H4 (cell line): ENCODE results near the gene CAPZA2. TPM values are rescaled to one million over a fixed set of nuclear protein-coding genes. Genes with fewer than 3 reads are reported as not detected.
"Not testable (repeated sequence)": the region's sequence is repeated elsewhere in the genome, so short reads cannot be mapped to it uniquely, and the experiment has no call there.

ENCODE experiments used
- DNase-seq: peaks from one replicate; pipeline ENCODE4 v3.0.0-alpha.2; 2015; ENCODE audit warnings: low spot score
- total RNA-seq: library from RNA; depleted of rRNA; stranded (reverse); fragments of >200 nt; shearing (Covaris generic); gene quantifications from 2 replicates; pipeline ENCODE4 v1.2.3, GENCODE V29; 2014; rRNA removed

CAPZA2 gene
- total RNA-seq: 120 and 139 TPM in 2 replicates

GRCh38 chr7:116862234-116862950 lies at the start of gene CAPZA2:
Gene CAPZA2 (plus strand): TSS chr7:116862587. CDS start chr7:116862612, 25 bp downstream.
- DNase-seq: peak; percentile 87

- DNase-seq: no peak
Measured at GRCh38 chr7:116812860-116813259, 49.5 kb upstream of the CAPZA2 start.

DNA sequence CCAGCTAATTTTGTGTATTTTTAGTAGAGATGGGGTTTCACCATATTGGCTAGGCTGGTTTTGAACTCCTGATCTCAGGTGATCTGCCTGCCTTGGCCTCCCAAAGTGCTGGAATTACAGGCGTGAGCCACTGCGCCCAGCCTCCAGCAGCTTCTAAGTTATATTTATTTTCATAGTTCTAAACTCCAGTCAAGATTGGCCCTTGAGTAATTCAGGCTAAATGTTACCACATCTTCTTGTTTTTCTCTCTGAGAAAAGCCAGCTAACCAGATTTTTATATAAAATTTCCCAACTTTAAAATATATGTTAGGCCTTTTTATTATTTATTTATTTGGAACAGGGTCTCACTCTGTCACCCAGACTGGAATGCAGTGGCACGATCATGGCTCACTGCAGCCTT lies 49.0 kb upstream of the CAPZA2 start:
- not testable (repeated sequence) for DNase-seq

- DNase-seq: no peak
Measured at GRCh38 chr7:116815041-116815440, 47.3 kb upstream of the CAPZA2 start.

GRCh38 chr7:116820149-116820548 lies 42.2 kb upstream of the CAPZA2 start:
- DNase-seq: no peak

- not testable (repeated sequence) for DNase-seq
Measured at GRCh38 chr7:116821647-116822046, 40.7 kb upstream of the CAPZA2 start.

- DNase-seq: no peak
Measured at GRCh38 chr7:116824449-116824848, 37.9 kb upstream of the CAPZA2 start.

DNA sequence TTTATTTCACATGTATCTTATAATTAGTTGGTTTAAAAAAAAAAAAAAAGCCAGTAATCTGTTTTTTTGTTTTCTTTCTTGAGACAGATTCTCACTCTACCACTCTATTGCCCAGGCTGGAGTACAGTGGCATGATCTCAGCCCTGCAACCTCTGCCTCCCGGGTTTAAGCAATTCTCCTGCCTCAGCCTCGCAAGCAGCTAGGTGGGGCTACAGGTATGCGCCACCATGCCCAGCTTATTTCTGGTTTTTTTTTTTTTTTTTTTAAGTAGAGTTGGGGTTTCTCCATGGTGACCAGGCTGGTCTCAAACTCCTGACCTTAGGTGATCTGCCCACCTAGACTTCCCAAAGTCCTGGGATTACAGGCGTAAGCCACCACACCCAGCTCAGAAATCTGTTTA lies 34.1 kb upstream of the CAPZA2 start:
- DNase-seq: no peak

GRCh38 chr7:116829041-116829440 lies 33.3 kb upstream of the CAPZA2 start:
- DNase-seq: no peak

GRCh38 chr7:116829493-116829892 lies 32.9 kb upstream of the CAPZA2 start:
- DNase-seq: no peak

DNA sequence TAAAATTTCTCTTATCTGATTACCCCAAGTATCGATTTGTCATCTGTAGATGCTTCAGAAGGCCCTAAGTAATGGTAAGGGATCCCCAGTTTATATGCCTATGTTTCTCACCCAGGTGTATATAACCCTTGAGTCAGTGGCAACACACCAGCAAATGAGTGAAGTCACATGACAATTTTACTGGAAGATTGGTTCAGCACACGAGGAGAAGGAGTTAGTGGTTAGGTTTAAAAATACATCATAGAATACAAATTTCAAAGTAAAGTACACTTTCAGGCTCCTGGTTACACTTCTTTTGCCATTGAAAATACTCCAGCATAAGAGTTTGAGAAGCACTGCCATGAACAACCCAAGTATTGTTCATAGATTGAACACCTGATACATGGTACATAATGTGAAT lies 29.7 kb upstream of the CAPZA2 start:
- no peak for DNase-seq

DNA sequence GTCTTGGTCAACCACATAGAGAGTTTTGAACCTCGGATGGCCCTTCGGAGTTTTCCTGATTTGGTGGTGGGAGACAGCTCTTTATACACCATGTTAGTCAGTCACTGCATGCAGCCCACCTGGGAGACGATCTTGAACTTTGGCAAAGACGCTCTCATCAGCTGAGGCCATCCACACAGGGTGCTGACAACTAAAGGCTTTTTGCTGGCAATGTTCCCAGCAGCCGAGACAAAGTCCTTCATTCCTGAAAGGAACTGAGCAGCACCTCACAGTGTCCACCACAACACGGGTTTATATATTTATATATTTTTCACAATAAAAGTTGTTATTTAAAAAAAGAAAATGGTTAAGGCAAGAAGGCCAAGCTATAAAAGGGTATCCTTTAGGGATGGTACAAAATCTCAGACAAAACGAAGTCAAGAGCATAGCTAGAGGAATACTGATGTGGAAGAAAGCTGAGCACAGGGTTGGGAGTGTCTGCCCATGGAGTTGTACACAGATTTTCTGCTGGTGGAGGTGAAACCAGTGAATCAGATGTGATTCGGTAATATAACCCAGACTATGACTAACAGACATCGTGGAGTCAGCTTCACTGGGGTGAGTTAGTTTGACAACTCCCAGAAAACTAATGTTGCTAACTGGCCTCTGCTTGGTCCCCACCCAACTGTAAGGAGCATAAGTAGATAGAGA lies 27.4 kb upstream of the CAPZA2 start:
- DNase-seq: no peak

DNA sequence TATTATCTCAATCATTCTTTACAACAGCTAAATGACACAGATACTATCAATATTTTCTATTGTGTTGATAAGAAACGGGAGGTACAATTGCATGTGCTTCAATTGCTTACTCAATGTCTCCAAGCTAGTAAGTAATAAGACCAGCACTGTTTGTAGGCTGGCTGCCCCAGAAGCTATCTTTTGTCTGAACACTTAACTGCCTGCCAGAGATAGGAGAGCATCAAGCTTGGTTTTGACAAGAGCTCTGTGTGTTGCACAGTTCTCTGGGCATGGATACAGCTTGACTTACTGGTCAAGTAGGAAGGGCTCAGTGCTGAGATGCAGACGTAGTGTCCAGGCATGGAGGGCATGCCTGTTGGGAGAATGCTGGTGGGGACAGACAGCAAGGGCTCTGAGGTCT lies 26.3 kb upstream of the CAPZA2 start:
- no peak for DNase-seq

DNA sequence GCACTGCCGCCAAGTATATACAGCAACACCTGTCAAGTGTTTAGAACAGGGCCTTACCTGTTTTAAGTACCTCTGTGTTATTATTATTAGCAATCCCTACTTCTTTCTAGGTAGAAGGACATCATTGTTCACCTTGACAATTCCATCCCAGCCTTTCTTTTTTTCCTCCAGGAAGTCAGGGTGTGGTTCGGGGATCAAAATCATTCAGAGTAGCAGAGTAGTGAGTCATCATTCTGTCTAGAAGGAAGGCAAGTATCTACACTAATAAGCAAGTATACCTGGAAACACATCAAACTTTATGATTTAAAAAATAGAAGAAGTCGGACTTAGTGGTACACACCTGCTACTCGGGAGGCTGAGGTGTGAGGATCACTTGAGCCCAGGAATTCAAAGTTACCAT lies 25.5 kb upstream of the CAPZA2 start:
- no peak for DNase-seq

DNA sequence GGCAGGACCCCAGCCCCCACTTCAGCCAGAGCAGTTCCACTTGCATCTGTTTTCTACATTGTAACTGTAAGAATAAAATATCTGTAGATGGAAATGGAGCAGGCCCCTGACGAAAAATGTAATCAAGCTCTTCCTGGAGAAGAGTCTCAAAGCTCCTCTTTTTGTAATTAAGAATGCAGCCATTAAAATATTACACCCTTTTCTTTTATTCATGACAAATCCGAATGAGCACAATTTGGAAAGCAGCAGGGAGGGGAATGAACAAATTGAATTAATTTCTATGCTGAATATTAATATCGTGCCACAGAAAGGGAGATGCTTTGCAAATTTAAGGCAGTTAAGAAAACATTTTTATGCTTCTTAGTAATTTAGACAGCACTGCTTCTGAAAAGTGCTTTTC lies 24.8 kb upstream of the CAPZA2 start:
- no peak for DNase-seq

GRCh38 chr7:116840256-116840655 lies 22.1 kb upstream of the CAPZA2 start:
- DNase-seq: no peak

GRCh38 chr7:116842371-116842770 lies 20.0 kb upstream of the CAPZA2 start:
- no peak for DNase-seq

DNA sequence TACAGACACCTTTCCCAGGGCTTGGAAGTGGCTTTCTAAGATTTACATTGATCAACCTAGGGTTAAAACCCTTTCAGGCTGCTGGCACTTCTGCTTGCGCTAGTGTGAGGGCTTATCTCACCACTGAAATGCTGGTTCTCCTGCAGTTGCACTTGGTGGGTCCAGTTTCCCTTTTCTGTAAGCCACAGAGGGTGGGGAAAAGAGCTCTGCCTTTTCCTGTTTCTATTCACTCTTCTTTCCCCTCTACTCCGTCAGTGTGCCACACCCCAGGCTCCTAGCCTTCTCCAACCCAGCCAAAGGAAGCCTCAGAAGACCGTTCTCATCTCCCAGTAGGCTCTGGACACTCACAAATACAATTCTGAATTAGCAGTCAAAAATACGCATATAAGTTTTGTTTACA lies 19.0 kb upstream of the CAPZA2 start:
- no peak for DNase-seq

DNA sequence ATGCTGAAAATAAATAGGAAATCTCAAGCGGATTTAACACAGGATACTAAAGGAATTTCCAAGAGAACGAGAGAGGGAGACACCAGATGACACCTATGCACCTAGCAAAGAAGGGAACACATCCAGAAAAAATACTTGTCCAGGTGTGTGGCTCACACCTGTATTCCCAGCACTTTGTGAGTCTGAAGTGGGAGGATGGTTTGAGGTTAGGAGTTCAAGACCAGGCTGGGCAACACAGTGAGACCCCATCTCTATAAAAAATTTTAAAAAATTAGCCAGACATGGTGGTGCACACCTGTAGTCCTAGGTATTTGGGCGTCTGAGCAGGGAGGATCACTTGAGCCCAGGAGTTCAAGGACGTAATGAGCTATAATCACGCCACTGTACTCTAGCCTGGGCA lies 11.2 kb upstream of the CAPZA2 start:
- no peak for DNase-seq

DNA sequence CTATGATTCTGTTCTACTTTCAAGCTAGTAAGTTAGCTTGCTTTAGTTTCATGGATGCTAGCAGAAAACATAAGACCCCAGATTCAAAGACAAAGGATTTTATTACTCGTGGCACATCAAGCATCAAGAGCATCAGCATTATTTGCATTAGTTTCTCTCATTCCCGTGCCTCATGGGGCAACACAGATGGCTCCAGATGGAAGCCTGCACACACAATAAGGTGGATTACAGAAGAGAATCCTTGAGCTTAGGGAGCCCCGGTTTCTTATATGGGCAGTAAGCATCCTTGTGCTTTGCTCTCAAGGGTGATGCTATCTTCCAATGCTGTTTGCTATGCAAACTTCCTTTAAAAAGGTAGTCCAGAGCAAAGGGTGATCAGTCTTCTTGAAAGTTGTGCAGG lies 10.7 kb upstream of the CAPZA2 start:
- no peak for DNase-seq

DNA sequence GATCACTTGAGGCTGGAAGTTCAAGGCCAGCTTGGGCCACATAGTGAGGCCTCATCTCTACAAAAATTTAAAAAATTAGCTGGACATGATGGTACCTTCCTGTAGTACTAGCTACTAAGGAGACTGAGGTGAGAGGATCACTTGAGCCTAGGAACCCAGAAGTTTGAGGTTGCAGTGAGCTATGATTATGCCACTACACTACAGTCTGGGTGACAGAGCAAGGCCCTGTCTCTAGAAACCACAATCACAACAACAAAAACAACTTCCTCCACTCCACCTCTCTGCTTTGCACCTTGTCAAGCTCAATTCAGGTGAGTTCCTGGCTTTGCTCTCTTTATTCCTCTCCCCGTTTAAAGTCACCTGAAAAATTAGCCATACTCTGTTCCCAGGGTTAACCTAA lies 8.3 kb upstream of the CAPZA2 start:
- no peak for DNase-seq

- no peak for DNase-seq
Measured at GRCh38 chr7:116857052-116857451, 5.3 kb upstream of the CAPZA2 start.

GRCh38 chr7:116859323-116859722 lies 3.1 kb upstream of the CAPZA2 start:
- DNase-seq: no peak

DNA sequence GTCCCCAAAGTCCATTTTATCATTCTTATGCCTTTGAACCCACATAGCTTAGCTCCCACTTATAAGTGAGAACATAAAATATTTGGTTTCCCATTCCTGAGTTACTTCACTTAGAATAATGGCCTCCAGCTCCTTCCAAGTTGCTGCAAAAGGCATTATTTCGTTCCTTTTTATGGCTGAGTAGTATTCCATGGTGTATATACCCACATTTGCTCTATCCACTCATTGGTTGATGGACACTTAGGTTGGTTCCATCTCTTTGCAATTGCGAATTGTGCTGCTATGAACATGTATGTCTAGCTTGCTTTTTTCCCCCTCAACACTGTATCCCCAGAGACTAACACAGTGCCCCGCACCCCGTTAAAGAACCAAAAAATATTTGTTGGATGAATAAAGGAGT lies 670 bp upstream of the CAPZA2 start:
- no peak for DNase-seq
